CD4-positive, CD25-positive, alpha-beta regulatory T cell (primary cell): ENCODE measurements around the gene RNF113B. TPM values are rescaled to one million over a fixed set of nuclear protein-coding genes. Genes with fewer than 3 reads are reported as not detected.

Experiments
- ATAC-seq, 2 donors: fragments of 150-1000 bp; cut with Tn5 transposase; one replicate each; pipeline ENCODE4 v1.10.0; 2021; ENCODE audit warnings: low read depth in 2 of 2, moderate number of reproducible peaks in 2 of 2, moderate library complexity in 1 of 2
- DNase-seq, 3 donors: peaks; one replicate each; pipeline versions ENCODE4 v3.0.0 to v3.0.0-alpha.2; 2012 to 2022; ENCODE audit warnings: mixed read lengths in 1 of 3
- H3K27ac ChIP-seq: one replicate; pipeline ENCODE4 v1.7.0; 2013; ENCODE audit warnings: mild to moderate bottlenecking, low read length; ENCODE audit not compliant: insufficient read depth, poor library complexity, severe bottlenecking
- H3K27me3 ChIP-seq: one replicate; pipeline ENCODE4 v1.7.0; 2013; ENCODE audit warnings: low read length; ENCODE audit not compliant: control insufficient read depth, insufficient read depth
- H3K36me3 ChIP-seq: one replicate; pipeline ENCODE4 v1.7.0; 2013; ENCODE audit warnings: mild to moderate bottlenecking, low read length, moderate library complexity; ENCODE audit not compliant: control insufficient read depth, insufficient read depth
- H3K4me1 ChIP-seq: 2 replicates; pipeline ENCODE4 v1.7.0; 2013; ENCODE audit warnings: mild to moderate bottlenecking, low read length; ENCODE audit not compliant: insufficient read depth, control insufficient read depth, poor library complexity, severe bottlenecking
- H3K4me3 ChIP-seq: one replicate; pipeline ENCODE4 v1.7.0; 2013; ENCODE audit warnings: low read depth, mild to moderate bottlenecking, low read length, moderate library complexity
- H3K9me3 ChIP-seq, 2 experiments: 1 replicate in 1 of 2; 2 replicates in 1 of 2; pipeline ENCODE4 v1.7.0; 2013; ENCODE audit warnings: low read length in 2 of 2, mild to moderate bottlenecking in 1 of 2, moderate library complexity in 1 of 2; ENCODE audit not compliant: control insufficient read depth in 2 of 2
- H3K27ac Mint-ChIP-seq, 3 donors: one replicate each; pipeline ENCODE4 v1.8.0; 2020 to 2022; ENCODE audit warnings: mild to moderate bottlenecking in 3 of 3, mixed read lengths in 3 of 3, moderate library complexity in 2 of 3
- H3K27me3 Mint-ChIP-seq: one replicate; pipeline ENCODE4 v1.8.0; 2022; ENCODE audit warnings: mild to moderate bottlenecking, mixed read lengths
- H3K36me3 Mint-ChIP-seq: one replicate; pipeline ENCODE4 v1.8.0; 2020; ENCODE audit warnings: mixed read lengths
- H3K4me1 Mint-ChIP-seq, 4 donors: one replicate each; pipeline ENCODE4 v1.8.0; 2020 to 2022; ENCODE audit warnings: mixed read lengths in 4 of 4, mild to moderate bottlenecking in 1 of 4
- H3K4me3 Mint-ChIP-seq, 4 donors: one replicate each; pipeline ENCODE4 v1.8.0; 2020 to 2022; ENCODE audit warnings: mild to moderate bottlenecking in 4 of 4, mixed read lengths in 4 of 4, moderate library complexity in 3 of 4
- H3K9me3 Mint-ChIP-seq, 7 donors: one replicate each; pipeline ENCODE4 v1.8.0; 2020 to 2022; ENCODE audit warnings: mixed read lengths in 7 of 7, mild to moderate bottlenecking in 3 of 7, moderate library complexity in 2 of 7
- polyA plus RNA-seq, 4 donors: library from polyadenylated mRNA; unstranded; fragments of 300-500 nt; fragmentation: Illumina TruSeq; gene quantifications; one replicate each; pipeline ENCODE4 v1.2.3, GENCODE V29; 2021
- total RNA-seq: library from RNA; stranded (reverse); gene quantifications from one replicate; pipeline ENCODE4 v1.2.3, GENCODE V29; 2022

RNF113B gene
- total and polyA plus RNA-seq, 5 donors from 2014 or later = not detected

- H3K27me3 ChIP-seq = no peaks in the 10 kb centered on the region
- H3K27ac Mint-ChIP-seq = no peak overlapping the region
- no peaks in the 10 kb centered on the region for H3K4me1 ChIP-seq
- DNase-seq = no peak
- H3K9me3 ChIP-seq = no peaks in the 10 kb centered on the region
- H3K4me1 Mint-ChIP-seq = no peaks in the 10 kb centered on the region
- ATAC-seq = no peak
- H3K27me3 Mint-ChIP-seq = peaks cover 8% of the 10 kb centered on the region
- peaks cover 0 to 16% (median 2%) of the 10 kb centered on the region in 7 donors for H3K9me3 Mint-ChIP-seq
- H3K4me3 Mint-ChIP-seq = no peak overlapping the region
- H3K36me3 ChIP-seq = no peaks in the 10 kb centered on the region
- H3K4me3 ChIP-seq = no peak overlapping the region
- H3K36me3 Mint-ChIP-seq = no peaks in the 10 kb centered on the region
- H3K27ac ChIP-seq = no peak overlapping the region
Observed at GRCh38 chr13:98201984-98202383, 24.9 kb upstream of the RNF113B start.

DNA sequence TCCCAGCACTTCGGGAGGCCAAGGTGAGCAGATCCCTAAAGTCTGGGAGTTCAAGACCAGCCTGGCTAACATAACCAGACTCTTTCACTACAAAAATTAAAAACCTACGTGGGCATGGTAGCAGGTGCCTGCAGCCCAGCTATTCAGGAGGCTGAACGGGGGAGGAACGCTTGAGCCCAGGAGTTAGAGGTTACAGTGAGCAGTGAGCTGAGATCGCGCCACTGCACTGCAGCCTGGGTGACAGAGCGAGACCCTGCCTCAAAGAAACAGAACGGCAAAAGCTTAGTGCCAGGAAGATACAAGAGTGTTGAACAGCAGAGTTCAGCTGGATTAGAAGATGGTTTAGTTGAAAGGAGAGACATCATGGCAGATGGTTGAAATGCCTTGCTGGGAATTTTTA, 24.1 kb upstream of the RNF113B start:
- H3K27ac ChIP-seq = no peak overlapping the region
- no peaks in the 10 kb centered on the region for H3K9me3 ChIP-seq
- H3K27ac Mint-ChIP-seq = no peak overlapping the region
- H3K27me3 Mint-ChIP-seq = peaks cover 8% of the 10 kb centered on the region
- H3K4me1 ChIP-seq = no peaks in the 10 kb centered on the region
- H3K4me1 Mint-ChIP-seq = no peaks in the 10 kb centered on the region
- no peak overlapping the region for H3K4me3 ChIP-seq
- no peaks in the 10 kb centered on the region for H3K36me3 Mint-ChIP-seq
- peaks cover 0 to 11% (median 2%) of the 10 kb centered on the region in 7 donors for H3K9me3 Mint-ChIP-seq
- H3K36me3 ChIP-seq = no peaks in the 10 kb centered on the region
- no peaks in the 10 kb centered on the region for H3K27me3 ChIP-seq
- H3K4me3 Mint-ChIP-seq = no peak overlapping the region
- DNase-seq (no peak), ATAC-seq (no peak)

DNA sequence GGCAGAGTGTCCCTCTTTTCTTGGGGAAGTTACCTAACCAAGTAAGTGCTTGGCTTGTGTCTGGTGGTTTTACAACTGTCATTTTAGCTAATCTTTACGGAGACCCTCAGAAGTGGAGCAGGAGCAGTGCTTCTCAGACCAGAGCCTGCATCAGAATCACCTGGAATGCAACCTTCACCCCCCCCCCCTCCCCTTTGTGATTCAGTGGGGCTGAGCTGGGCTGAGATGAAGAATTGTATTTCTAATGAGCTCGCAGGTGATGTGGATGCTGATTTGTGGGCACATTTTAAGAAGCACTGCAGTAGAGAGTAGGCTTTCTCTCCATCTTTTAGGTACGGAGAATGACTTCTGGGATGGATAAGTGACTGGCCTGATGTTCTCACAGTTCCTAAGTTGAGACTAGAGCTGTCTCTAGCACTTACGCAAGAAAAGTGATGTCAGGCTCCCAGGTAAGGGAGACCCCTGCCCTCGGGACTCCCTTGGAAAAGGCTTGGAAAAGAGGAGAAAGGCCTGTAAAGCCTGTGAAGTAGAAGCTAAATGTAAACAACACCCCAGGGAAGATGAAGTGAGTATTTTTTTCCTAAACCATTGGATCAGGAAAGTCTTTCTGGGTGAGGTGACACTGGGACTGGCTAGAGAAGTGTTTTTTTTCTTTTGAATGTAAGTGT, 23.3 kb upstream of the RNF113B start:
- Mint-ChIP-seq H3K36me3 (no peaks in the 10 kb centered on the region), H3K4me3 (no peak overlapping the region)
- no peak for ATAC-seq

DNA sequence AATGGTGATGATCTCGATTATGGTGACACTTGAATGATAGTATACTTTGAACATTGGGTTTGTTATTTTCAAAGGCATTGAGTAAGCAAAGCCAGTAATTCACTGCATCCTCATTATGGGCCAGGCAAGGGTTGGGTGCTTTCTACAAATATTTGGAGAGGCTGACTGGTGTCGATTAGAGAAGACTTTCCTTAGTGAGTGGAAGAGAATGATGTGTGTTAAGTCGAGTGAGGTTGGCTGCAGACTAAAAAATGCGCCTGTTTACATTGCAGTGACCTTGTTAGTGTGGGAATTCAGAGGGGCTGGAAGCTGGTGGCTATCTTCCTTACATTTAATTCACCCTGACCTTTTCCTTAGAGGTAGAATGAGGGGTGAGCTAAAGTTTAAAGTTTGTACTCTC, 22.4 kb upstream of the RNF113B start:
- no peak overlapping the region for H3K4me3 Mint-ChIP-seq

More for the DNA sequence above, 23.3 kb upstream of the RNF113B start:
- Histone ChIP-seq H3K36me3 (no peaks in the 10 kb centered on the region), H3K4me1 (no peaks in the 10 kb centered on the region), H3K27me3 (no peaks in the 10 kb centered on the region), H3K27ac (no peak overlapping the region), H3K4me3 (no peak overlapping the region), H3K9me3 (no peaks in the 10 kb centered on the region)
- Mint-ChIP-seq H3K27ac (no peak overlapping the region), H3K27me3 (peaks cover 4% of the 10 kb centered on the region), H3K9me3 (peaks cover 0 to 4% (median 0%) of the 10 kb centered on the region in 7 donors), H3K4me1 (no peaks in the 10 kb centered on the region)
- DNase-seq = no peak

DNA sequence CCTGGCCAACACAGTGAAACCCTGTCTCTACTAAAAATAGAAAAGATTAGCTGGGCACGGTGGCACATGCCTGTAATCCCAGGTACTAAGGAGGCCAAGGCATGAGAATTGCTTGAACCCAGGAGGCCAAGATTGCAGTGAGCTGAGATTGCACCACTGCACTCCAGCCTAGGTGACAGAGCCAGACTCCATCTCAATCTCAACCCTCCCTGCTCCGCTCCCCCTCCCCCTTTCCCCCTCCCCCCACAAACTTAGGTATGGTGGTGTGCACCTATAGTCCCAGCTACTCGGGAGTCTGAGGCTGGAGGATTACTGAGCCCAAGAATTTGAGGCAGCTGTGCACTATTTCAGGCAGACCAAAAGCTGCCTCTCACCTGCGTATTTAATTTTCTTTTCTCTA, 21.6 kb upstream of the RNF113B start:
- H3K27me3 Mint-ChIP-seq = peaks cover 4% of the 10 kb centered on the region
- H3K27ac Mint-ChIP-seq = no peak overlapping the region
- Histone ChIP-seq H3K4me3 (no peak overlapping the region), H3K4me1 (no peaks in the 10 kb centered on the region), H3K27me3 (no peaks in the 10 kb centered on the region), H3K36me3 (no peaks in the 10 kb centered on the region), H3K9me3 (no peaks in the 10 kb centered on the region), H3K27ac (no peak overlapping the region)
- DNase-seq (no peak), ATAC-seq (no peak)
- no peak overlapping the region for H3K4me3 Mint-ChIP-seq
- no peaks in the 10 kb centered on the region for H3K36me3 Mint-ChIP-seq
- no peaks in the 10 kb centered on the region for H3K4me1 Mint-ChIP-seq
- H3K9me3 Mint-ChIP-seq = peaks cover 0 to 4% (median 0%) of the 10 kb centered on the region in 7 donors

More for the DNA sequence above, 22.4 kb upstream of the RNF113B start:
- DNase-seq (no peak), ATAC-seq (no peak)
- H3K9me3 ChIP-seq = no peaks in the 10 kb centered on the region
- H3K27ac Mint-ChIP-seq = peak overlapping the region in 1 of 3 donors; percentile 38
- no peaks in the 10 kb centered on the region for H3K36me3 ChIP-seq
- H3K4me1 ChIP-seq = no peaks in the 10 kb centered on the region
- H3K27ac ChIP-seq = no peak overlapping the region
- no peaks in the 10 kb centered on the region for H3K4me1 Mint-ChIP-seq
- no peaks in the 10 kb centered on the region for H3K36me3 Mint-ChIP-seq
- H3K27me3 ChIP-seq = no peaks in the 10 kb centered on the region
- peaks cover 4% of the 10 kb centered on the region for H3K27me3 Mint-ChIP-seq
- H3K4me3 ChIP-seq = no peak overlapping the region
- peaks cover 0 to 4% (median 0%) of the 10 kb centered on the region in 7 donors for H3K9me3 Mint-ChIP-seq

GRCh38 chr13:98195054-98195791, 18.2 kb upstream of the RNF113B start:
- Mint-ChIP-seq H3K9me3 (peaks cover 0 to 4% (median 0%) of the 10 kb centered on the region in 7 donors), H3K4me3 (no peak overlapping the region), H3K27me3 (peaks cover 11% of the 10 kb centered on the region), H3K4me1 (no peaks in the 10 kb centered on the region), H3K36me3 (no peaks in the 10 kb centered on the region), H3K27ac (no peak overlapping the region)
- no peaks in the 10 kb centered on the region for H3K9me3 ChIP-seq
- no peaks in the 10 kb centered on the region for H3K4me1 ChIP-seq
- no peak overlapping the region for H3K27ac ChIP-seq
- no peaks in the 10 kb centered on the region for H3K27me3 ChIP-seq
- H3K4me3 ChIP-seq = no peak overlapping the region
- no peak for DNase-seq
- ATAC-seq = no peak
- no peaks in the 10 kb centered on the region for H3K36me3 ChIP-seq

DNA sequence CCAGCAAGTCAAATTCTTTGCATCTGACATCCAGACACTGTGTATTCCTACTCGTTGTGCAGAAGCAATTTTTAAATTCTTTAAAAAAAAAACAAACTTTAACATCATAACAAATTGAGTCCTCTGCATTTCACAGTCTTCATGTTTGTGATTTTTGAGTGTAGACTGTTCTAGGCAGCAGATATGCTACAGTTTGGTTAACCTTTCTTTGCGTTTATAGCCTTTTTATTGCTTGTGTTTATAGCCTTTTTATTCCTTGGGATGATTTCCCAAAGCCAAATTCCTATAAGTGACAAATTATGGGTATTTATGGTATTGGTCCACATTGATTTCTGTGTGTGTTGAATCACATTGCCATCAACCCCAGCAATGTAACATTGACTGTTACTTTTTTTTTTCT, 14.9 kb upstream of the RNF113B start:
- DNase-seq (no peak), ATAC-seq (no peak)

More for the DNA sequence above, 14.9 kb upstream of the RNF113B start:
- Histone ChIP-seq H3K4me1 (no peaks in the 10 kb centered on the region), H3K27me3 (no peaks in the 10 kb centered on the region), H3K36me3 (no peaks in the 10 kb centered on the region), H3K9me3 (no peaks in the 10 kb centered on the region), H3K27ac (no peak overlapping the region), H3K4me3 (no peak overlapping the region)
- Mint-ChIP-seq H3K27me3 (peaks cover 11% of the 10 kb centered on the region), H3K4me3 (no peak overlapping the region), H3K4me1 (no peaks in the 10 kb centered on the region), H3K27ac (no peak overlapping the region), H3K36me3 (no peaks in the 10 kb centered on the region), H3K9me3 (no peaks in the 10 kb centered on the region)
